Stomach smooth muscle (tissue), 2 donors: ENCODE data around the gene TSHB.
A peak's percentile ranks its signal among the peaks of the same experiment; 100 is the strongest.

Source experiments
- H3K27ac ChIP-seq: one replicate; pipeline ENCODE4 v1.7.0; 2013; ENCODE audit warnings: mild to moderate bottlenecking, low read length, inconsistent platforms
- H3K27me3 ChIP-seq, 2 donors: one replicate each; pipeline ENCODE4 v1.7.0; 2013; ENCODE audit warnings: low read length in 2 of 2; ENCODE audit not compliant: insufficient read depth in 2 of 2, control insufficient read depth in 1 of 2
- H3K36me3 ChIP-seq, 2 donors: one replicate each; pipeline ENCODE4 v1.7.0; 2013; ENCODE audit warnings: low read length in 2 of 2; ENCODE audit not compliant: control insufficient read depth in 2 of 2, insufficient read depth in 2 of 2
- H3K4me1 ChIP-seq: one replicate; pipeline ENCODE4 v1.7.0; 2013; ENCODE audit warnings: low read length; ENCODE audit not compliant: control insufficient read depth, insufficient read depth
- H3K4me3 ChIP-seq, 2 donors: one replicate each; pipeline ENCODE4 v1.7.0; 2013; ENCODE audit warnings: low read length in 2 of 2
- H3K9ac ChIP-seq, 2 donors: one replicate each; pipeline ENCODE4 v1.7.0; 2013; ENCODE audit warnings: low read length in 2 of 2, mild to moderate bottlenecking in 1 of 2
- H3K9me3 ChIP-seq, 2 donors: one replicate each; pipeline ENCODE4 v1.7.0; 2013; ENCODE audit warnings: low read length in 2 of 2; ENCODE audit not compliant: control insufficient read depth in 2 of 2
- donor health status: healthy.
- donor health status: Pancreatic carcinoma.

Gene TSHB

DNA sequence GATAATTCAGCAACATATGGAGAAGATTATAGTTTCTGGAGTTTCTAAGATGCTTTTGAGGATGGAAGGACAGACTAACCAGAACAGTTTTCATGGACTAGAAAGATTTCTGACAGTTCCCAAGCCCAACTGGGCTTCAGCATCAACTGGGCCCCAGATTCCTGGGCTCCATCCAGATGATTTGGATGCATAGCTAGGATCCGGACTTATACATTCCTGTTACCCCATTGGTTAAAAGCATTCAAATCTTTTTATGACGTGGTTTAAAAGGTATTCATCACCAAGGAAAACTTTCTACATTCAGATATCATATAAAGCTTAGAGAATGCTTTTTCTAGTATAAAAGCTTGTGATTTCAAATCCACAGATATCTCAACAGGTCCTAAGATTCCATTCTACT is 29.7 kb downstream of the TSHB start:
- Histone ChIP-seq H3K9me3 (no peaks in the 10 kb centered on the region), H3K27ac (no peak overlapping the region), H3K4me1 (peaks cover 14% of the 10 kb centered on the region), H3K4me3 (no peak overlapping the region), H3K9ac (no peak overlapping the region), H3K27me3 (no peaks in the 10 kb centered on the region), H3K36me3 (peaks cover 16 to 24% of the 10 kb centered on the region in 2 donors)

DNA sequence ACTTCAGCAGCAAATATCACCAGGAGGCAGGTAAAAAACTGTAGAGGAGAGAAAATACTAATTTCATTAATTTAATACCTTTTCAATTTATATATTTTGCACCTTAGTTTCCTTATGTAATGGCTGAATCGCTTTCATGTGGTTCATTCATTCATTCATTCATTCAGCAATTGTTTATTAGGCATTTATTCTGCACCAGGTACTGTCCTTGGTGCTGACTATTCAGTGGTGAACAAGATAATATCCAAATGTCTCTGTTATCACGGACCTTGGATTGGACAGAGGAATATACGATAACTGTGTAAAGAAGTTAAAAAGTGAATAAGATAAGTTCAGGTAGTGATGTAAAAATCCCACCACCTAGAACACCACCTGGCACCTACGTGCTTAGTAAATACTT is 30.9 kb downstream of the TSHB start:
- Histone ChIP-seq H3K9me3 (no peaks in the 10 kb centered on the region), H3K27me3 (no peaks in the 10 kb centered on the region), H3K4me3 (no peak overlapping the region), H3K27ac (no peak overlapping the region), H3K9ac (no peak overlapping the region), H3K36me3 (peaks cover 16 to 22% of the 10 kb centered on the region in 2 donors), H3K4me1 (peaks cover 14% of the 10 kb centered on the region)

DNA sequence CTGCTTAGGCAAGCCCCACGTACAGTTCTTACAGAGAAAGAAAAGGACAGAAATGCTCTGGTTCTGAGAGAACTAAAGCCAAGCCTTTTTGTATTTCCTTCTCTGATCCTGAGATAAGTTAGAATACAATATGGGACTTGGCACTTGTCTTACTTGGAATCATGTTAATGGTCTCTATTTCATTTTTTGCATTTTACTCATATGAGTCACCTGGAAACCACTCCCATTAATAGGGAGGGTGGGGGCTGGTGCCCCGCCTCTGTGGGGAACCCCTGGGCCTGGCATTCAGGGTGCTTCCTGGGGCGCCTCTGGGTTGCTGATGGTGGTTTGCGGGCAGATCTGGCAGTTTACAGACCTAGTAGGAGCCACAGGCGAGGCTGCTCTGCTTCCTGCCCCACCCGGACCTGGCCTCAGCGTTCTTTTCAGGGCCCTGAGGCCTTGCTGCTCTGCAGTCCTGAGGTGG is 32.9 kb downstream of the TSHB start:
- no peak overlapping the region for H3K4me3 ChIP-seq
- no peak overlapping the region for H3K9ac ChIP-seq
- H3K9me3 ChIP-seq, result no peaks in the 10 kb centered on the region
- no peak overlapping the region for H3K27ac ChIP-seq
- H3K27me3 ChIP-seq, result no peaks in the 10 kb centered on the region
- H3K36me3 ChIP-seq, result peaks cover 14 to 19% of the 10 kb centered on the region in 2 donors
- peaks cover 17% of the 10 kb centered on the region for H3K4me1 ChIP-seq

DNA sequence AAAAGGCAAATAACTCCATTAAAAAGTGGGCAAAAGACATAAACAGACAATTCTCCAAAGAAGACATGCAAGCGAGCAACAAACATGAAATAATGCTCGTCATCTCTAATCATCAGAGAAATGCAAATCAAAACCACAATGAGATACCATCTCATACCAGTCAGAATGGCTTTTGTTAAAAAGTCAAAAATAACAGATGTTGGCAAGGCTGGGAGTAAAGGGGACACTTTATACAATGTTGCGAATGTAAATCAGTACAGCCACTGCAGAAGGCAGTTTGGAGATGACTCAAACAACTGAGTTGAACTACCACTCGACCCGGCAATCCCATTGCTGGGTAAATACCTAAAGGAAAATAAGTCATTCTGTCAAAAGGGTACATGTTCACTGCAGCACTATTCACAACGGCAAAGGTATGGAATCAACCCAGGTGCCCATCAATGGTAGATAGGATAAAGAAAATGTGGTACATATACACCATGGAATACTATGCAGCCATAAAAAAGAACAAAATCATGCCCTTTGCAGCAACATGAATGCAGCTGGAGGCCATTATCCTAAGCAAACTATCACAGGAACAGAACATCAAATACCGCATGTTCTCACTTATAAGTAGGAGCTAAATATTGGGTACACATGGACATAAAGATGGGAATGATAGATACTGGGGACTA is 33.7 kb downstream of the TSHB start:
- Histone ChIP-seq H3K9ac (no peak overlapping the region), H3K4me1 (peaks cover 25% of the 10 kb centered on the region), H3K36me3 (peaks cover 11 to 17% of the 10 kb centered on the region in 2 donors), H3K9me3 (no peaks in the 10 kb centered on the region), H3K4me3 (no peak overlapping the region), H3K27ac (no peak overlapping the region), H3K27me3 (no peaks in the 10 kb centered on the region)

DNA sequence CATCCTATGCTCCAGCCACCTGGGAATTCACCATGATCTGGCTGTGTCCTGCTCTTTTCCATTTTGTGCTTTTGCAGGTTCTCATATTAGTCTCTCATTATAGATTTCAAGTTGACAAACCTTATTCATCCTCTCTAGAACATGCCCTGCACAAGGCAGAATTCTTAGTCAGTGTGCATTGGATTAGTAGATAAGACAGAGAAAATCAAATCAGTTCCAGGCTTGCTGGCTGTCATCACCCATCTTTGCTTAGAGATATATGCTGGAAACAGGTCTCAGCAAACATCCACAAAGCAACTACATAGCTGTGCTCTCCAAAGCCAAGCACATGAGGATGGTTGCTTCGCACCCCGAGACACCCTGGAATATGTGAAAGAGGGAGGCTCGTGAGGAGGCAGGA is 34.8 kb downstream of the TSHB start:
- H3K27me3 ChIP-seq, result no peaks in the 10 kb centered on the region
- H3K4me1 ChIP-seq, result peaks cover 34% of the 10 kb centered on the region
- H3K9ac ChIP-seq, result no peak overlapping the region

DNA sequence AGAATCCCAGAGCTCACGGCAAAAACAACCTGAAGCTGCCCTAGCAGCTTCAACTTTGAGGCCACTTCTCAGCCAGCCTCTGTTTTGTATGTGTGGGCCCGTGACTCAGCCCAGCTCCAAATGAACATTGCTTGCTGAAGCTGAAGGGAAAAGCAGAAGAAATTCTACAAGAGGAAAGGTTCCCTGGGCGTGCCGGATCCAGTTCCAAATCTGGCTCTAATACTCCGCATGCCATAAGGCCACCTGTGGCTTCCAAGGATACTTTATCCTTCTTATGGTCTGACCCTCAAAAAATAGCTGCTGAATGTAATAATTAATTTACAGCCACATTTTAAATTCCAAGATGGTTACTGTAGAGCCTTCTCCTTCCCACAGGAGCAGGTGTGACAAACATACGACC is 35.4 kb downstream of the TSHB start:
- Histone ChIP-seq H3K27ac (no peak overlapping the region), H3K9me3 (no peaks in the 10 kb centered on the region), H3K27me3 (no peaks in the 10 kb centered on the region), H3K4me3 (no peak overlapping the region), H3K36me3 (peaks cover 5 to 7% of the 10 kb centered on the region in 2 donors), H3K4me1 (peaks cover 38% of the 10 kb centered on the region), H3K9ac (no peak overlapping the region)

More for the DNA sequence above, 34.8 kb downstream of the TSHB start:
- Histone ChIP-seq H3K9me3 (no peaks in the 10 kb centered on the region), H3K4me3 (no peak overlapping the region), H3K27ac (no peak overlapping the region), H3K36me3 (peaks cover 5 to 9% of the 10 kb centered on the region in 2 donors)

DNA sequence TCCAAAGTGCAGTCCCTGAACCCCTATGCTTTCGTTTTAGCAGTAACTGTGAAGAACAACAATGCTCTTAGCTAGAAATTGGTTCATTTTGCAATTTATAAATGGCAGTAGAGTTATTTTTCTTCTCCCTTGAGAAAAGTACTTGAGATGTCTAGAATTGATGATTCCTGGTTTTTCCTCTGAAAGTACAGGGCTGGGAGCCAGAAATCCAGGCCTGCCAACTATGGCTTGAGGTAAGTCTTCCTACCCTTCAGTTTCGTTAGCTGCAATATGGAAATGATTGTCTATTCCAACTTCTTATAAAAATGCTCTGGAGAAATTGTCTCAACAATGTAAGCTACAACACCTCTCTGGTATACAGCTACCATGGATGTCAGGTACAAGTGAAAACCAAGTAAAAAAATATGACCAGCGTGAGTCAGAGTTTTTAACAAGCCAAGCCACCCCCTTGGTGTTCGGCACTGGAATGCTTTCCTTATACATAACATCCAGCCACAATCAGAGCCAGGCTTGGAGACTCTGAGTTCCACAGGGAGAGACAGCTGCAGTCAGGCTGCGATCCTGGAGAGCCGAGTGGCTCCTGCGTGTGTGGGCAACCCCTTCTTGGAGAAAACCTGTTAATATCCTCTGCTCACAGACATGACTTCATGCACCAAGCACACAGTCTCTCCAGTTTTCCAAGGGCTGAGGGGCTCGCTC is 37.7 kb downstream of the TSHB start:
- Histone ChIP-seq H3K4me3 (peak overlapping the region in 1 of 2 donors; percentile 22), H3K36me3 (peaks cover 5 to 7% of the 10 kb centered on the region in 2 donors), H3K4me1 (peaks cover 42% of the 10 kb centered on the region), H3K27me3 (no peaks in the 10 kb centered on the region), H3K27ac (peak overlapping the region; percentile 88), H3K9ac (peak overlapping the region; percentile 16 to 36), H3K9me3 (no peaks in the 10 kb centered on the region)

DNA sequence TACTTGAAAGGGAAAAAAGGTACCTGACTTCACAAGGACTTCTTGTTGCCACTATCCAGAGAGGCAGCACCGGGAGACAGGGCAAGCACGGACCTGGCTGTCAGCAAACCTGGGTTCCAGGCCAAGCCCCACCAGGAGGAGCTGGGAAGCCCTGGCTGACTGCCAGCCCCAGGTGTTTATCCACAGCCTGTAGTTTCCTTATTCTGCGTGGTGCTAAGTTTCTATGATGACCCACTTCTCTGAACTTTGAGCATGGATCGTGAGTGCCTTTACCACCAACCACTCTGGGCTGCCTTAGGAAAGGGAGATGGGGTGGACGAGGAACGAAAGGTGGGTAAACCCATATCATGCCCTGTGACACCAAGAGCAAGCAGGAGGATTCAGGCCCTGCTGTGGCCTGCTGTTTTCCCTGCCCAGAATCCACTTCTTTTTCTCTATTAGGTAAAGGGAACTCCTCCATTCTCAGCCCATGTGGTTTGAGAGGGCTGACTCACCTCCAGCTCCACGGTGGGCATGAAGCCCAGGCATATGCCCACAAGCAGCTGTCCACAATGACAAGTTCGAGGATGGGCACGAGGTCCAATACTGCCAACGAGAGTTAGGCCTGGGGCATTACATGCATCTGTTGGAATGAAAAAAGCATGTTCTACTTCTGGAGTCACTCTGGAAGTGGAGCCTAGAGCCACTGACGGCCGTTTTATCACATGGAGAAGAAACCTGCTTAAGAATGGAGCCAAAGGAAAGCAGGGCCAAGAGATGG is 39.4 kb downstream of the TSHB start:
- peaks cover 54% of the 10 kb centered on the region for H3K4me1 ChIP-seq
- no peak overlapping the region for H3K4me3 ChIP-seq
- H3K9ac ChIP-seq, result peak overlapping the region; percentile 16 to 60
- H3K9me3 ChIP-seq, result no peaks in the 10 kb centered on the region
- H3K36me3 ChIP-seq, result peaks cover 5% of the 10 kb centered on the region in 2 donors
- no peaks in the 10 kb centered on the region for H3K27me3 ChIP-seq
- peak overlapping the region; percentile 88 for H3K27ac ChIP-seq

DNA sequence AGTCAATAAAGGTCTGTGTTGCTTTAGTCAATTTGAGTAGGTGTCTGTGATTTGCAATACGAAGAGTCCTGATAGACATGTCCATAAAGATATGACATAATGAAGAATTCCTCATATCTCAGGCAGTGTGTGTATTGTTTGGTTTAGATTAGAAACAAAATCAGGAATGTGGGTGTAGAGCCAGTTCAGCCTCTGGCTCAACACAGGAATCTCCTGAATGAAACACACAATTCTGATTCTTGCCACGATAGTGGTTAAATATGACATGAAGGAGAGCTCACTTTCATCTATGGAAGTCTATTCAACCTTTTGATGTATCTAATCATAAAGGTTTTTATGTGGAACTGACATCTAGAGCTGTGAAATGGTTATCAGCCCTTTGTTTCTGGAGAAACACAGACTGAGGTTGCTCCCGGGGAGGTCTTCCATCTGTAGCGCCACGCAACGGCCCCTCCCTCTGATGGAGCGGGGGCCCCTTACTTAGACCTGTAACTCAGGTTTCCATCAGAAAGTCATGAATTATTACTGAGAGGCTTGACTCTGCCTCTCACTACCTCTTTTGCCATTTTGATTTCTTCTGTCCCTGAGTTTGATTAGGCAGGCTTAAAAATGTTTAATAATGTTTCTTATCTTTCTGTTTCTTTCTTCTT is 40.2 kb downstream of the TSHB start:
- peak overlapping the region; percentile 88 for H3K27ac ChIP-seq
- H3K4me1 ChIP-seq, result peaks cover 59% of the 10 kb centered on the region
- H3K9ac ChIP-seq, result peak overlapping the region in 1 of 2 donors; percentile 21
- H3K36me3 ChIP-seq, result peaks cover 2 to 5% of the 10 kb centered on the region in 2 donors
- H3K9me3 ChIP-seq, result no peaks in the 10 kb centered on the region
- H3K27me3 ChIP-seq, result no peaks in the 10 kb centered on the region
- H3K4me3 ChIP-seq, result no peak overlapping the region

DNA sequence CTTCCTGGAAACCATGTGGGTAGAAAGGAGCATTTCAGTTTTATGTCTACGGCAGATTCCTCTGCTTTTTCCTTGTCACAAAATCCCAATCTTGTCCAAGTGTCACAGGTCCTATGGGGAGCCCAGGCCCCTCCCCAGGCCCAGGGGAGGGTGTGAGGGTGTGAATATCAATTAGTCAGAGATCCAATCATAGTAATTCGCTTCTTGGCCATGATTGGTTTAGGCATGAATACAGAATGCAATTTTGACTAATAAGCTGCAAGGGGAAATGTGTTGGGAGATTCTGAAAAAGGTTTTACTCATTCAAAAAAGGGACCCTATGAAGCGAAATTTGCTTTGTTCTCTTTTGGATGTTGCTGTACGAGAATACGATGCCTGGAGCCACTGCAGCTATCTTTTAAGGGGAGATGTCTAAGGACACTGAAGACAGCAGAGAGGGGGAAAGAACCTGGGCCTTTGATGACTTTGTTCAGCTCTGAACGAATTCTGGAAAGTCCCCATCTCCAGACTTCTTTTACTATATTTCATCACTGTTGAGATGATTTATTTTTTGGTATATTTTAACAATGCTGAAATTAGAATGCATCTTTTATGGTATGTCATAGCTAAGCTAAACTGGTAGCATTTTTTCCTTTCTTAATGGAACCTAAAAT is 41.5 kb downstream of the TSHB start:
- Histone ChIP-seq H3K9me3 (no peaks in the 10 kb centered on the region), H3K27ac (peak overlapping the region; percentile 88)

More for the DNA sequence above, 41.5 kb downstream of the TSHB start:
- Histone ChIP-seq H3K9ac (no peak overlapping the region), H3K4me1 (peaks cover 71% of the 10 kb centered on the region), H3K36me3 (peaks cover 2 to 5% of the 10 kb centered on the region in 2 donors), H3K27me3 (no peaks in the 10 kb centered on the region), H3K4me3 (no peak overlapping the region)
